K562 (cell line): ENCODE results near the gene BRD3OS. TPM values are rescaled to one million over a fixed set of nuclear protein-coding genes. Genes with fewer than 3 reads are reported as not detected.

ENCODE experiments used
- ATAC-seq: fragments of 200-7000 bp; cut with Tn5 transposase; 3 replicates; pipeline ENCODE4 v1.9.1; 2020; ENCODE audit warnings: moderate library complexity
- BruUV-seq: library from RNA; stranded (reverse); fragments of 400-500 nt; replicated peaks from 2 replicates; lab custom pipeline; 2021; lab: Mats Ljungman, UMichigan
- CTCF ChIA-PET: fragments of 300-600 bp; formaldehyde crosslinking; extraction: SDS; loops from one replicate; lab custom pipeline; 2021; ENCODE audit warnings: low intra/inter-chr PET ratio; lab: Yijun Ruan, JAX
- POLR2A ChIA-PET: fragments of 300-600, 350-650 bp; sonication (Branson Sonifier 250); formaldehyde crosslinking; extraction: SDS; loops from one replicate; lab custom pipeline; 2021; ENCODE audit warnings: antibody characterized with exemption, inconsistent platforms; lab: Yijun Ruan, JAX
- DNase-seq, 4 experiments: peaks; one replicate each; pipeline versions ENCODE4 v3.0.0 to v3.0.0-alpha.2; 2011 to 2018; ENCODE audit warnings: low spot score in 3 of 4, mixed read lengths in 3 of 4; ENCODE audit errors: extremely low read depth in 1 of 4
- FAIRE-seq: peaks from 2 replicates; lab custom pipeline; 2011; peaks lifted over from hg19 to GRCh38; lab: Jason Lieb, UNC
- H2AFZ ChIP-seq: 2 replicates; pipeline ENCODE4 v1.6.0; 2011; ENCODE audit warnings: low read depth, low read length, control low read depth, inconsistent platforms
- H3K27ac ChIP-seq: fragments of 200-600 bp; 3 replicates; pipeline ENCODE4 v1.8.0; 2011; ENCODE audit warnings: low read depth, mild to moderate bottlenecking, control low read depth, inconsistent platforms, low read length, moderate library complexity, mixed read lengths; ENCODE audit errors: extremely low read depth
- H3K27me3 ChIP-seq, 2 experiments: fragments of 300-600 bp in 1 of 2; 2 replicates in 1 of 2; 3 replicates in 1 of 2; pipeline versions ENCODE4 v1.6.0 to v1.8.0; 2011; ENCODE audit warnings: inconsistent platforms in 2 of 2, low read length in 2 of 2, mild to moderate bottlenecking in 1 of 2, mixed read lengths in 1 of 2, moderate library complexity in 1 of 2; ENCODE audit not compliant: control insufficient read depth in 2 of 2, insufficient read depth in 2 of 2
- H3K36me3 ChIP-seq: fragments of 300-600 bp; 3 replicates; pipeline ENCODE4 v1.8.0; 2011; ENCODE audit warnings: mild to moderate bottlenecking, low read length, inconsistent platforms; ENCODE audit not compliant: control insufficient read depth, insufficient read depth
- H3K4me1 ChIP-seq, 2 experiments: fragments of 200-600 bp in 1 of 2; replicated peaks in 1 of 2; 2 replicates in 1 of 2; 3 replicates in 1 of 2; pipeline versions ENCODE4 v1.5.1 to v1.8.0; 2011; ENCODE audit warnings: inconsistent platforms in 2 of 2, low read length in 2 of 2, mild to moderate bottlenecking in 1 of 2, mixed read lengths in 1 of 2, moderate library complexity in 1 of 2; ENCODE audit not compliant: control insufficient read depth in 2 of 2, insufficient read depth in 2 of 2
- H3K4me2 ChIP-seq: 2 replicates; pipeline ENCODE4 v1.6.1; 2011; ENCODE audit warnings: low read length, control low read depth, inconsistent platforms, mixed read lengths; ENCODE audit not compliant: insufficient read depth
- H3K4me3 ChIP-seq: fragments of 200-600 bp; sonication (generic), shearing (Covaris generic); 2 replicates; pipeline ENCODE4 v1.5.1; 2016; ENCODE audit warnings: control low read depth, inconsistent platforms
- H3K79me2 ChIP-seq: fragments of 200-600 bp; 3 replicates; pipeline ENCODE4 v1.8.0; 2011; ENCODE audit warnings: low read length, inconsistent platforms; ENCODE audit not compliant: control insufficient read depth, insufficient read depth
- H3K9ac ChIP-seq, 2 experiments: 2 replicates each; pipeline versions ENCODE4 v1.6.0 to v1.6.1; 2011; ENCODE audit warnings: low read depth in 2 of 2, low read length in 2 of 2, control low read depth in 1 of 2, inconsistent platforms in 1 of 2, mild to moderate bottlenecking in 1 of 2, mixed read lengths in 1 of 2; ENCODE audit not compliant: insufficient read depth in 1 of 2
- H3K9me1 ChIP-seq: one replicate; pipeline ENCODE4 v1.6.0; 2011; ENCODE audit warnings: inconsistent platforms, mild to moderate bottlenecking, low read length, moderate library complexity; ENCODE audit not compliant: control insufficient read depth, insufficient read depth
- H3K9me3 ChIP-seq: replicated peaks from 2 replicates; pipeline ENCODE4 v1.5.1; 2011; ENCODE audit warnings: low read depth, low read length, inconsistent platforms; ENCODE audit not compliant: control insufficient read depth, insufficient read depth
- H4K20me1 ChIP-seq: replicated peaks from 2 replicates; pipeline ENCODE4 v1.6.1; 2011; ENCODE audit warnings: low read length, inconsistent platforms, mixed read lengths; ENCODE audit not compliant: control insufficient read depth, insufficient read depth
- CUX1 ChIP-seq: fragments of 200-800 bp; sonication (Bioruptor generic); IDR thresholded peaks from 2 replicates; pipeline ENCODE4 v1.6.1; 2016; ENCODE audit warnings: missing genetic modification characterization, missing compliant biosample characterization
- SETDB1 ChIP-seq: IDR thresholded peaks from one replicate; pipeline ENCODE4 v1.6.1; 2012; ENCODE audit warnings: low read length, control low read depth, inconsistent platforms
- TAF1 ChIP-seq: IDR thresholded peaks from 2 replicates; pipeline ENCODE4 v1.6.1; 2011; ENCODE audit warnings: mild to moderate bottlenecking, low read length, moderate library complexity; ENCODE audit not compliant: insufficient read depth, control insufficient read depth, severe bottlenecking; ENCODE audit errors: extremely low read depth
- TEAD1 ChIP-seq, 2 experiments: fragments of 450-650 bp in 1 of 2; sonication (generic) in 1 of 2; formaldehyde crosslinking; IDR thresholded peaks; 2 replicates each; pipeline versions ENCODE4 v1.4.0 to v1.8.0; 2020 to 2022; ENCODE audit warnings: mild to moderate bottlenecking in 2 of 2, missing genetic modification reagents in 1 of 2
- ZNF408 ChIP-seq: fragments of 250-450 bp; sonication (Bioruptor Pico); IDR thresholded peaks from 2 replicates; pipeline ENCODE4 v1.4.0; 2020; ENCODE audit warnings: low read depth, mild to moderate bottlenecking, moderate library complexity
- WGBS: fragments of 100-300 bp; shearing (Covaris generic); methylation state at CpG from one replicate; pipeline ENCODE4 v1.1.6; 2016; ENCODE audit warnings: low coverage, mixed read lengths; ENCODE audit not compliant: insufficient coverage; ENCODE audit errors: missing lambda C conversion rate; 5-methylcytosine and 5-hydroxymethylcytosine counted together
- in situ Hi-C: fragments of 300-500 bp; cut with MboI; formaldehyde crosslinking; loops from 4 replicates; pipeline ENCODE4 v1.15.0; 2018; ENCODE audit warnings: inconsistent platforms, mixed read lengths
- intact Hi-C: fragments of 100-400 bp; cut with micrococcal nuclease; formaldehyde crosslinking; loops from 2 replicates; pipeline ENCODE4 v1.14.2; 2022
- polyA plus RNA-seq, 8 experiments: library from polyadenylated mRNA; depleted of rRNA in 4 of 8; stranded (reverse) in 5 of 8; unstranded in 3 of 8; fragments of >200 nt; fragmentation: Nextera tagmentation in 2 of 8; fragmentation: Illumina TruSeq in 1 of 8; extraction: Ambion mirVana in 2 of 8; extraction: Trizol in 1 of 8; gene quantifications; 2 replicates each; pipeline versions ENCODE4 v1.2.1 to v1.2.3, GENCODE V29; 2011 to 2014; ENCODE audit warnings: inconsistent platforms in 1 of 8, missing spikeins in 1 of 8
- total RNA-seq, 7 experiments: library from RNA; depleted of rRNA in 6 of 7; stranded (reverse); fragments of >200 nt in 6 of 7; fragmentation: Illumina TruSeq in 2 of 7; extraction: Trizol in 2 of 7; gene quantifications; 2 replicates each; pipeline versions ENCODE4 v1.2.1 to v1.2.3, GENCODE V29; 2011 to 2021; ENCODE audit warnings: low replicate concordance in 1 of 7

Gene BRD3OS
- total and polyA plus RNA-seq, 9 of the 15 experiments (the other 6 are each of a cell fraction or from before 2014, with no cell fraction given): 1.1 to 8.7 (median 5.9) TPM

DNA sequence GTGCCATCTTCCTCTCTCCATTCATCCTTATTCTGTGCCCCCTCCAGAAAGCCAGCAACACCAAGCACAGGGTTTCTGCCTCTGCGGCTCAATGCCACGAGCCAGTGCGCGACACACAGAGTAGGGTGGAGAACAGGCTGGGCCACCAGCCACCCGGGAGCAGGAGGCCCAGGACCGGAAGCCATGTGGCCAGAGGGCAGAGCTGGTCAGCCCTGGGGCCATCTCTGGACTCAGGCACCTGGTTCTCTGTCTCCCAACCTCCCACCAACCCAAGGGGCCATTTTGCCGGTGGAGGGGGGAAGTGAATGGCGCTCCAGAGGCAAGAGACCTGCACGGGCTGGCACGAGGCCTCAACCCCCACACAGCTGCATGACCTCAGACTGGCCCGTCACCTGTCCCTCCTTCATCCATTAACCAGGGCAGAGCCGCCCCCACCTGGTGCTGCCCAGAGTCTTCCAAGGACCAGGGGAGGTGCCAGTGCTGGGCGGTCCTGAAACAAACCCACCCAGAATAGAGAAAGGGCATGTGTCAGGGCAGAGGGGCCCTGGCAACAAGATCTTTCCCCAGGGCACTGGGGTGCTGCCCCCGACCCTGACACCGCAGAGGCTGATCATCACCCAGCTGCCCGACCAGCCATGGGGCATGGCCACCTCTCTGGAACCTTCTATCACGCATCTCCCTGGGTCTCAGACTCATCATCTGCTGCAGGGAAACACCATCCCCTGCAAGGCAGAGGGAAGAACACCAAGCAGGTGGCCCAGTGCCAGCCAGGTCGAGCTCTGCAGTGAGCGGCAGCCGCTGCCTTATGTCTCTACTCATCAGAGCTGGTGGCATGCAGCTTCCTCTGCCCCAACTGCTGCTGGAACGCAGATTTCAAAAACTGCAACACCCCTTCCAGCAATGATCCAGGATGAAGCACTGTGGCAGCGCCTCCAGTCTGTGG is 45.1 kb upstream of the BRD3OS start:
- no peak for FAIRE-seq
- TF ChIP-seq SETDB1: no peak
- TF ChIP-seq ZNF408 (CRISPR knock-in tag): no peak
- TF ChIP-seq TAF1: no peak
- TF ChIP-seq TEAD1 (CRISPR knock-in tag; IDR thresholded peaks at IDR 0.05): no peak
- TF ChIP-seq CUX1: no peak
- TF ChIP-seq, all 486 proteins: peak for 0
- ChIA-PET POLR2A (interaction anchor here (0.8 kb wide), 1 partner anchor 72 kb away, joined by 4 read pairs; no protein-coding TSS in a partner anchor), CTCF (no interaction called here)
- Histone ChIP-seq H3K4me2 (no peak overlapping the region), H3K36me3 (no peaks in the 10 kb centered on the region), H3K27me3 (peaks cover 16 to 83% of the 10 kb centered on the region in 2 experiments; a peak in 4 of 5 replicates), H3K9me3 (no peaks in the 10 kb centered on the region), H4K20me1 (peaks cover 44% of the 10 kb centered on the region), H3K9ac (no peak overlapping the region), H3K4me3 (no peak overlapping the region), H3K4me1 (peaks cover 0 to 12% of the 10 kb centered on the region in 2 experiments; a peak in 2 of 5 replicates), H3K9me1 (no peaks in the 10 kb centered on the region), H2AFZ (no peak overlapping the region), H3K27ac (no peak overlapping the region), H3K79me2 (no peaks in the 10 kb centered on the region)
- intact Hi-C loops (no loop called here), in situ Hi-C loops (no loop called here)
- no peak for DNase-seq
- 18% methylated on average over 21 of the region's 22 CpGs for WGBS
- no peak for ATAC-seq
- BruUV-seq: no TSS peak
